Muscle layer of colon (tissue), 2 donors: ENCODE data around the gene ETHE1.
A peak's percentile ranks its signal among the peaks of the same experiment; 100 is the strongest.
"Not testable (repeated sequence)": the region's sequence is repeated elsewhere in the genome, so short reads cannot be mapped to it uniquely, and the experiment has no call there.

ENCODE experiments used
- H3K27ac ChIP-seq: one replicate; pipeline ENCODE4 v1.7.0; 2013; ENCODE audit warnings: low read depth, mild to moderate bottlenecking, low read length, moderate library complexity
- H3K27me3 ChIP-seq, 2 donors: one replicate each; pipeline ENCODE4 v1.7.0; 2013; ENCODE audit warnings: low read length in 2 of 2, mild to moderate bottlenecking in 2 of 2; ENCODE audit not compliant: insufficient read depth in 2 of 2, control insufficient read depth in 1 of 2
- H3K36me3 ChIP-seq: one replicate; pipeline ENCODE4 v1.7.0; 2013; ENCODE audit warnings: mild to moderate bottlenecking, low read length; ENCODE audit not compliant: insufficient read depth
- H3K4me1 ChIP-seq: one replicate; pipeline ENCODE4 v1.7.0; 2013; ENCODE audit warnings: mild to moderate bottlenecking, low read length; ENCODE audit not compliant: insufficient read depth
- H3K4me3 ChIP-seq, 2 donors: one replicate each; pipeline ENCODE4 v1.7.0; 2013; ENCODE audit warnings: low read length in 2 of 2, low read depth in 1 of 2, mild to moderate bottlenecking in 1 of 2, moderate library complexity in 1 of 2
- H3K9ac ChIP-seq: one replicate; pipeline ENCODE4 v1.7.0; 2013; ENCODE audit warnings: low read length
- H3K9me3 ChIP-seq: one replicate; pipeline ENCODE4 v1.7.0; 2013; ENCODE audit warnings: mild to moderate bottlenecking, low read length
- donor health status: abdominal sarcoma.
- donor health status: Adenocarcinoma of cecum.

Gene ETHE1

DNA sequence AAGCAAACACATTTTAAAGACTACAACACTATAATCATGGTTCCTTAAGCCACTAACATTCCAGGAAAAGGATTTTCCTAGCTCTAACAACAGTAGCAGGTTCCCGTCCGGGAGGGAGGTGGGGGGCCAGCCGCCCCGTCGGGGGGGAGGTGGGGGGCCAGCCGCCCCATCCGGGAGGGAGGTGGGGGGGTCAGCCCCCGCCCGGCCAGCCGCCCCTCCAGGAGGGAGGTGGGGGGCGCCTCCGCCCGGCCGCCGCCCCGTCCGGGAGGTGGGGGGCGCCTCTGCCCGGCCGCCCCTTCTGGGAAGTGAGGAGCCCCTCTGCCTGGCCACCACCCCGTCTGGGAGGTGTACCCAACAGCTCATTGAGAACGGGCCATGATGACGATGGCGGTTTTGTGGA lies 20.9 kb upstream of the ETHE1 start:
- not testable (repeated sequence) for H3K4me3 ChIP-seq, H3K27me3 ChIP-seq, H3K4me1 ChIP-seq, H3K9ac ChIP-seq, H3K9me3 ChIP-seq, H3K27ac ChIP-seq
- H3K36me3 ChIP-seq: peaks cover 56% of the 10 kb centered on the region

DNA sequence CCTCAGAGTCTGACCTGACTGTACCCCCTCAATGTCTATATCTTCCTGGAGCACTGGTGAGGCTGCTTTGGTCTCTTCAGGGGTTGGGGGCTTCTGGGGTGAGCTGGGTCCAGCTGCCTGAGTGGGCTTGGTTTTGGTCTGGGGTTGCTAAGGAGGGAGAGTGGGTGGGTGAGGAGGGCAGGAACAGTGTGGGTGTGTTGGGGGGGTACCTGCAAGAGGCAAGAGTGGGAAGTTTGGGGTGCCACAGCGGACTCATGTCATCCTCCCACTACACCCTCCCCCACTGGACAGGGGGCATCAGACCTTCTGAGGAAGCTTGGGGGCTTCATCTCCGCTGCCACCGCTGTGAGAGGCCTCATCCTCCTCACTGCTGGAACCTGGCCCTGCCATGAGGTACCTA lies 19.6 kb upstream of the ETHE1 start:
- Histone ChIP-seq H3K27ac (no peak overlapping the region), H3K4me3 (no peak overlapping the region), H3K36me3 (peaks cover 52% of the 10 kb centered on the region), H3K4me1 (no peaks in the 10 kb centered on the region), H3K27me3 (no peaks in the 10 kb centered on the region), H3K9ac (no peak overlapping the region), H3K9me3 (no peaks in the 10 kb centered on the region)

DNA sequence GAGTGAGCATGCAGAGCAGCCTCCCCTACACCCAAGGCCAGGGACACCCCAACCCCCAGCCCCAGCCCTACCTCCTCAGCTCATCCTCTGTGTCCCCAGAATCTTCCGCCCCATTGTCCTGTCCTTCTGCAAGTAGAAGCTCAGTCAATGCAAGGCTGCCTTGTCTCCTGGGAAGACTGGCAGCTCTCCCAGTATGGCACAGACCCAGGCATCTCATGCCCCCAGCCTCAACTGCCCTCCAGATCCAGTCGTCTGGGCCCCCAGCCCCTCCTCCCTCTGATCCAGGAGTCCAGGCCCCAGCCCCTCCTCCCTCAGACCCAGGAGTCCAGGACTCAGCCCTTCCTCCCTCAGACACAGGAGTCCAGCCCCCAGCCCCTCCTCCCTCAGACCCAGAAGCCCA lies 19.0 kb upstream of the ETHE1 start:
- H3K27ac ChIP-seq: no peak overlapping the region
- H3K4me3 ChIP-seq: no peak overlapping the region
- H3K4me1 ChIP-seq: no peaks in the 10 kb centered on the region
- H3K9me3 ChIP-seq: no peaks in the 10 kb centered on the region
- H3K27me3 ChIP-seq: no peaks in the 10 kb centered on the region
- H3K36me3 ChIP-seq: peaks cover 48% of the 10 kb centered on the region
- H3K9ac ChIP-seq: no peak overlapping the region

DNA sequence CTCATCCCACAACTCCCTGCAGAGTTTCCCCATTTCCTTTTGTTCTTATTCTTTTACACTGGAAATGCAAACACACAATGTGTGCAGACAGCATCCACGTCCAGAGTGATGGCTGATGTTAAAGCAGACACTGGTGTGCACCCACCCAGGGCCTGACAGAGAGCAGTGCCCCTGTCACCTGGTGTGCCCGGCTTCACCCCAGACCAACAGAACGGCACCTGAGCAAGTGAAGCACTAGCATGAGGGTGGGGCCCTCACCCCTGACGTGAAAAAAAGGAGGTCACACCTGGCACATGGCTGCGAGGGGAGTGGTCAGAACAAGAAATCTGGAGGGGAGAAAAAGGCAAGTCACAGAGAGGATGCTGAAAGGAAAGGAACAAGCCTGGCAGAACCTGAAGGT lies 18.3 kb upstream of the ETHE1 start:
- Histone ChIP-seq H3K36me3 (peaks cover 47% of the 10 kb centered on the region), H3K9ac (no peak overlapping the region)

DNA sequence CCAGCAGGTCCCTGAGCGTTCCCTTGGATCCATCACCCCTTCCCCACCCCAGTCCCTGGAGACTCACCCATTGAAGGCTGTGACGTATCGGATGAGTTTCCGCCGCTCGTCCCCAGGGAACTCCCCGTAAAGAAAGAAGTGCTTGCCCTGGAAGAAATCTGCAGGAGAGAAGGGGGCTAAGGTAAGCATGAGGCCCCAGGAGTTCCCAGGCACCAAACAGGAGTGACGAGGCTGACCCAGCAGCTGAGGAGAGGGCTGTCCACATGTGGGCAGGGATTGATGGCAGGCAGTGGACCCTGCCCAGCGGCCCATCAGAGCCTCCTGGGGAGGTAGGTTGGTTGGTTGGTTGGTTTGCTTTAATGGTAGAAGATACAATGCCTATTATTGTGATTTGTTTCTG lies 17.1 kb upstream of the ETHE1 start:
- Histone ChIP-seq H3K27ac (no peak overlapping the region), H3K9ac (no peak overlapping the region), H3K9me3 (no peaks in the 10 kb centered on the region)

More for the DNA sequence above, 18.3 kb upstream of the ETHE1 start:
- no peak overlapping the region for H3K4me3 ChIP-seq
- H3K27me3 ChIP-seq: no peaks in the 10 kb centered on the region
- no peaks in the 10 kb centered on the region for H3K4me1 ChIP-seq
- no peak overlapping the region for H3K27ac ChIP-seq
- no peaks in the 10 kb centered on the region for H3K9me3 ChIP-seq

DNA sequence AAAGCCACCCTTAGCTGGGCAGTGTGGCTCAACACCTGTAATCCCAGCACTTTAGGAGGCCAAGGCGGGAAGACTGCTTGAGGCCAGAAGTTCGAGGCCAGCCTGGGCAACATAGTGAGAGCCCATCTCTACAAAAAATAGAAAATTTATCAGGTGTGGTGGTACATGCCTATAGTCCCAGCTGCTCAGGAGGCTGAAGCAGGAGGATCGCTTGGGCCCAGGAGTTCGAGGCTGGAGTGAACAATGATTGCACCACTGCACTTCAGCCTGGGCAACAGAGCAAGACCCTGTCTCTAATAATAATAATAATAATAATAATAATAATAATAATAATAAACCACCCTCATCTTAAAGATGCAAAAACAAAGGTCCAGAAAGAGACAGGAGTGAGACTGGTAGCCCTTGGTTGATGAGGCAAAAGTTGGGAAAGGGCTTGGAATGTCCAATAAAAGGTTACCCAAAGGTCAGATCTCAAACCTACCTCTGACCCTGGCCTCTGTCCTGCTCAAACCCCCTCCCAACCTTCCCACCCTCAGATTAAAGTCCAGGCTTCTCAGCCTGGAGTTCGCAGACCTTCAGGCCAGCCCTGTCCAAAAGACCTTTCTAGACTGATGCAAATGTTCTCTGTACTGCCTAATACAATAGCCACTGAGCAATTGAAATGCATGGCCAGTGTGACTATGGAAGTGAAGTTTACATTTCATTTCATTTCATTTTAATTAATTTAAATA lies 15.1 kb upstream of the ETHE1 start:
- H3K27ac ChIP-seq: no peak overlapping the region
- no peak overlapping the region for H3K4me3 ChIP-seq
- no peaks in the 10 kb centered on the region for H3K4me1 ChIP-seq
- no peak overlapping the region for H3K9ac ChIP-seq
- H3K27me3 ChIP-seq: no peaks in the 10 kb centered on the region
- H3K36me3 ChIP-seq: peaks cover 40% of the 10 kb centered on the region
- H3K9me3 ChIP-seq: no peaks in the 10 kb centered on the region

More for the DNA sequence above, 17.1 kb upstream of the ETHE1 start:
- Histone ChIP-seq H3K4me1 (no peaks in the 10 kb centered on the region), H3K4me3 (no peak overlapping the region), H3K27me3 (no peaks in the 10 kb centered on the region), H3K36me3 (peaks cover 42% of the 10 kb centered on the region)

DNA sequence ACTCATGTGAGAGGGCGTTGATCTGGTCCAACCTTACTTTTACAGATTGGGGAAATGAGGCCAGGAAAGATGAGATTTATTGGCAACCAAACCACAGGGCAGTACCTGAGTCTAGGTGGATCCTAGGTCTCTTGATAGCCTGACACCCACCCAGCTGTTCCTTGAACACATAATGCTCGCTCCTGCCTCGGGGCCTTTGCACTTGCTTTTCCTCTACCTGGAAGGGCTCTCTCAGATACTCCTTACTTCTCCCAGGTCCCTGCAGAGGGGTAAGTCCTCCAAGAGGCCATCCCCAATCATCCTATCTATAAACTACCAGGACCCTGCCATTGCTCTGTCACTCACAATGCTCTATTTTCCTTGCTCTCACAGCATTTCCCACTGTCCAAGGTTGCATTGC lies 13.4 kb upstream of the ETHE1 start:
- Histone ChIP-seq H3K9me3 (no peaks in the 10 kb centered on the region), H3K27me3 (no peaks in the 10 kb centered on the region), H3K36me3 (peaks cover 34% of the 10 kb centered on the region), H3K4me1 (peaks cover 5% of the 10 kb centered on the region), H3K4me3 (no peak overlapping the region), H3K9ac (no peak overlapping the region), H3K27ac (no peak overlapping the region)

DNA sequence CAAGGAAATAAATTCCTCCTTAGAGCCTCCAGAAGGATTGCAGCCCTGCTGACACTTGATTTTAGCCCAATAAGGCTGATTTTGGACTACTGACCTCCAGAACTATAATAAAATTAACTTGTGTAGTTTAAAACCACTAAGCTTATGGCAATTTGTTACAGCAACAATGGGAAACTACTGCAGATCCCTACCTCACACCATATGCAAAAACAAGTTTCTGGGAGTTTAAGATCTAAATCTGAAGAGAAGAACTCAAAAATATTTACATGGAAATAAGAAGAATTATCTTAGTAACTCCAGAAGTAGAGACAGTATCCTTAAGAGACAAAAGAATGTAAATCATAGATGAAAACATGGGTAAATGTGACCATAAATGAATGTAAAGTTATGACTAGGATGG lies 11.9 kb upstream of the ETHE1 start:
- H3K9me3 ChIP-seq: no peaks in the 10 kb centered on the region
- peaks cover 28% of the 10 kb centered on the region for H3K36me3 ChIP-seq
- H3K4me3 ChIP-seq: no peak overlapping the region
- no peak overlapping the region for H3K27ac ChIP-seq
- peaks cover 13% of the 10 kb centered on the region for H3K4me1 ChIP-seq
- H3K27me3 ChIP-seq: no peaks in the 10 kb centered on the region
- no peak overlapping the region for H3K9ac ChIP-seq

DNA sequence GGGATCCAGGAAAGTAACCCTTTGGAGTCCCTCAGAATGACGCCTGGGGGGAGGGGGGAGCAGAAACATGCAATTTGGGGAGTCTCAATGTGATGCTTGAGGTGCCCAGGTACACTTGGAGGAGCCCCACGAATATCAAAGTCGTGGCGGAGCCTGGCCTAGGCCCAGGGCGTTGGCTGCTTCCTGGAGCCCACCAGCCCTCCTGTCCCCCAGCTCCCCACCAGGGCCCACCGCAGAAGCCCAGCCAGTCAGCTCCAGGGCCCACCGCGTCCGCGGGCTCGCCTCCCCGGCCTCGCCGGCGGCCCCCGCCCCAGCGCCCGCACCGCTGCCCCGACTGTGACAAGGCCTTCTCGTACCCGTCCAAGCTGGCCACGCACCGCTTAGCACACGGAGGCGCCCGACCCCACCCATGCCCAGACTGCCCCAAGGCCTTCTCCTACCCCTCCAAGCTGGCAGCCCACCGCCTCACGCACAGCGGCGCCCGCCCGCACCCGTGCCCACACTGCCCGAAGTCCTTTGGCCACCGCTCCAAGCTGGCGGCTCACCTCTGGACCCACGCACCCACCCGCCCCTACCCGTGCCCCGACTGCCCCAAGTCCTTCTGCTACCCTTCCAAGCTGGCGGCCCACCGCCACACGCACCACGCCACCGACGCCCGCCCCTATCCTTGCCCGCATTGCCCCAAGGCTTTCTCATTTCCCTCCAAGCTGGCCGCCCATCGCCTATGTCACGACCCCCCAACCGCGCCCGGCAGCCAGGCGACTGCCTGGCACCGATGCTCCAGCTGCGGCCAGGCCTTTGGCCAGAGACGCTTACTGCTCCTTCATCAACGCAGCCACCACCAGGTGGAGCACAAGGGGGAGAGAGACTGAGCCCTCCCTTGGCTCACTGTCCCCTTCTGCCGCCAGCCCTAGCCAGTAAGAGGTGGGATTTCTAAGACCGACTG lies 8.1 kb upstream of the ETHE1 start:
- peak overlapping the region; percentile 4 for H3K9ac ChIP-seq

DNA sequence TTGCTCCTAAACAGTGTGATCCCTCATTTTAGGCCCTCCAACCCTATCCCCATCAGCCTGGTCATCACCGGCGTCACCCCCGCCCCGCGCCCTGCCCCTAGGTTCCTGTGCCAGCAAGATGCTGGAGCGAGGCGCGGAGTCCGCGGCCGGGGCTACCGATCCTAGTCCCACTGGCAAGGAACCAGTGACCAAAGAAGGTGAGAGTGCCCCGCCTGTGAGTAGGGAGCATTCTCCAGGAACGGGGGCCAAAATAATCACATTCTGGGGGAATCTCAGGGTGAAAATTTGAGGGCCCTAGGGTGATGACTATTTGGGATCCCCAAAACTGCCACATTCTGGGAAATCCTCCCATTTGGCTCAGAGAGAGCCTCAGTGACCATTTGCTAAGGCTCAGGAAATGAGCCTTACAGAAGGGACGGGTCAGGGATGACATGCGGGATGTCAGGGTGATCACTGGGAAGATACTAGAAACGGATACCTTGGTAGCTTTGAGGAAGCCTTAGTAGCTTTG lies 7.4 kb upstream of the ETHE1 start:
- Histone ChIP-seq H3K4me1 (peaks cover 21% of the 10 kb centered on the region), H3K9ac (peak overlapping the region; percentile 4), H3K4me3 (peak overlapping the region; percentile 41 to 96), H3K36me3 (peaks cover 3% of the 10 kb centered on the region), H3K27me3 (no peaks in the 10 kb centered on the region), H3K9me3 (no peaks in the 10 kb centered on the region), H3K27ac (peak overlapping the region; percentile 96)

More for the DNA sequence above, 8.1 kb upstream of the ETHE1 start:
- Histone ChIP-seq H3K27ac (peak overlapping the region; percentile 96), H3K4me1 (peaks cover 21% of the 10 kb centered on the region), H3K4me3 (peak overlapping the region; percentile 41 to 96), H3K9me3 (no peaks in the 10 kb centered on the region), H3K36me3 (peaks cover 3% of the 10 kb centered on the region), H3K27me3 (no peaks in the 10 kb centered on the region)

DNA sequence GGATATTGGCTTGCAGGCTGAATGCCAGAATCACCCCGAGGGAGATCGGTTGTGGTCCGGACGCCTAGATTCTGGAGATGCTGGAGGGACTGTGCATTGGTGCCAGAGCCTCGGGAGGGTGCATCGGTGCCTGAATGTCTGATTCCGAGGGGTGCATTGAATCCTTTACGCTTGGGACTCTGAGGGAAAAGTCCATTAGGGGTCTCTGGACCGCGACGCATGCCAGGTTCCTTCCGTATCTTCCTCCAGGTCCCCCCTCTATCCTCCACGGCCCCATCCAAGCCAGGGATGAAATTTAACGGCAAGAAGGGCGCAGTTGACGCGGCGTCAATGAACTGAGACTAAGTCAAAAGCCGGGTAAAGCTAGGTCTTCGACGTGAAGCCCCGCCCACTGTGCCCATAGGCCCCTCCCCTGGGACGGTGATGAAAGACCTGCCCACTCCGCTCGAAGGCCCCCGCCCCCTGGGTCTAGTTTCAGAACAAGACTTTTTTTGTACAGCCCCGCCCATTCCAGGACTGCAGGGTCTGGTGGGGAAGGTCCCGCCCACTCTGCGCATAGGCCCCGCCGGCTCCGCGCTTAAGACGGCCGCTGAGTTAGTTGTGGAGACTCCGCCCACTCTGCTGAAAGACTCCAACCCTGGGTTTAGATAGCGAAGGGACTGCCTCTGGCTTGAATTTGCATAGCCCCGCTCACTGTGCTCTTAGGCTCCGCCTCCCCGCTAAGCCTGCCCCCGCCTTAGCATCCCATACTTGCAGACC lies 6.7 kb upstream of the ETHE1 start:
- Histone ChIP-seq H3K27me3 (no peaks in the 10 kb centered on the region), H3K36me3 (peaks cover 3% of the 10 kb centered on the region), H3K9ac (peak overlapping the region; percentile 4), H3K27ac (peak overlapping the region; percentile 96), H3K4me1 (peaks cover 21% of the 10 kb centered on the region), H3K9me3 (no peaks in the 10 kb centered on the region), H3K4me3 (peak overlapping the region; percentile 59 to 96)
